Renal cortex interstitium (tissue), 15 donors: ENCODE results near the gene MAPK7. TPM values are rescaled to one million over a fixed set of nuclear protein-coding genes. Genes with fewer than 3 reads are reported as not detected.

Source experiments
- DNase-seq, 11 donors: peaks; one replicate each; pipeline ENCODE4 v3.0.0-alpha.2; 2013; ENCODE audit warnings: low read depth in 9 of 11, low spot score in 4 of 11; ENCODE audit errors: extremely low read depth in 1 of 11
- long read RNA-seq, 16 experiments: transcript quantifications; one replicate each; lab custom pipeline, GENCODE V29; 2026
- polyA plus RNA-seq, 3 donors: library from polyadenylated mRNA; unstranded; fragments of 120-200 nt; gene quantifications; one replicate each; pipeline ENCODE4 v1.2.1, GENCODE V29; 2013; ENCODE audit not compliant: insufficient read length in 3 of 3

MAPK7 gene
- polyA plus RNA-seq = 10 to 100 TPM; 23.1 to 29.6 (median 24.7) TPM
- long read RNA-seq, donor 1, full-length matches to known transcripts = 19 of 24 reads
- long read RNA-seq, donor 1, partial matches to known transcripts = 5 of 24 reads
- long read RNA-seq, donor 1, other reads (novel, unspliced or antisense) = 0 of 24 reads
- long read RNA-seq, donor 2, full-length matches to known transcripts = 9 of 9 reads
- long read RNA-seq, donor 2, partial matches to known transcripts = 0 of 9 reads
- long read RNA-seq, donor 2, other reads (novel, unspliced or antisense) = 0 of 9 reads
- long read RNA-seq, donor 3, full-length matches to known transcripts = 5 of 645 reads
- long read RNA-seq, donor 3, partial matches to known transcripts = 480 of 645 reads
- long read RNA-seq, donor 3, other reads (novel, unspliced or antisense) = 160 of 645 reads
- long read RNA-seq, donor 4, full-length matches to known transcripts = 3 of 3 reads
- long read RNA-seq, donor 4, partial matches to known transcripts = 0 of 3 reads
- long read RNA-seq, donor 4, other reads (novel, unspliced or antisense) = 0 of 3 reads
- long read RNA-seq, donor 5 = 0 reads
- long read RNA-seq, donor 6, full-length matches to known transcripts = 14 of 19 reads
- long read RNA-seq, donor 6, partial matches to known transcripts = 5 of 19 reads
- long read RNA-seq, donor 6, other reads (novel, unspliced or antisense) = 0 of 19 reads
- long read RNA-seq, donor 7, full-length matches to known transcripts = 5 of 557 reads
- long read RNA-seq, donor 7, partial matches to known transcripts = 418 of 557 reads
- long read RNA-seq, donor 7, other reads (novel, unspliced or antisense) = 134 of 557 reads
- long read RNA-seq, donor 8 = 0 reads
- long read RNA-seq, donor 9, full-length matches to known transcripts = 2 of 157 reads
- long read RNA-seq, donor 9, partial matches to known transcripts = 54 of 157 reads
- long read RNA-seq, donor 9, other reads (novel, unspliced or antisense) = 101 of 157 reads
- long read RNA-seq, donor 10, full-length matches to known transcripts = 3 of 3 reads
- long read RNA-seq, donor 10, partial matches to known transcripts = 0 of 3 reads
- long read RNA-seq, donor 10, other reads (novel, unspliced or antisense) = 0 of 3 reads
- long read RNA-seq, donor 11, full-length matches to known transcripts = 7 of 12 reads
- long read RNA-seq, donor 11, partial matches to known transcripts = 5 of 12 reads
- long read RNA-seq, donor 11, other reads (novel, unspliced or antisense) = 0 of 12 reads
- long read RNA-seq, donor 12, full-length matches to known transcripts = 2 of 2 reads
- long read RNA-seq, donor 12, partial matches to known transcripts = 0 of 2 reads
- long read RNA-seq, donor 12, other reads (novel, unspliced or antisense) = 0 of 2 reads
- long read RNA-seq, donor 13 = 0 reads
- long read RNA-seq, donor 14, full-length matches to known transcripts = 2 of 574 reads
- long read RNA-seq, donor 14, partial matches to known transcripts = 436 of 574 reads
- long read RNA-seq, donor 14, other reads (novel, unspliced or antisense) = 136 of 574 reads
- long read RNA-seq, donor 15, full-length matches to known transcripts = 2 of 84 reads
- long read RNA-seq, donor 15, partial matches to known transcripts = 82 of 84 reads
- long read RNA-seq, donor 15, other reads (novel, unspliced or antisense) = 0 of 84 reads
- long read RNA-seq, donor 16, full-length matches to known transcripts = 20 of 32 reads
- long read RNA-seq, donor 16, partial matches to known transcripts = 12 of 32 reads
- long read RNA-seq, donor 16, other reads (novel, unspliced or antisense) = 0 of 32 reads

- no peak for DNase-seq
Observed at GRCh38 chr17:19378416-19379360, at the start of gene MAPK7. MAPK7 (plus strand) TSS chr17:19378498; CDS start chr17:19378901, 403 bp downstream.

GRCh38 chr17:19329136-19329535, 49.2 kb upstream of the MAPK7 start:
- no peak for DNase-seq

GRCh38 chr17:19329839-19330238, 48.5 kb upstream of the MAPK7 start:
- no peak for DNase-seq

GRCh38 chr17:19330271-19330670, 48.0 kb upstream of the MAPK7 start:
- no peak for DNase-seq

GRCh38 chr17:19331134-19331533, 47.2 kb upstream of the MAPK7 start:
- DNase-seq = no peak

- DNase-seq = no peak
Observed at GRCh38 chr17:19331543-19332245, 46.6 kb upstream of the MAPK7 start.

- DNase-seq = no peak
Observed at GRCh38 chr17:19332371-19333131, 45.7 kb upstream of the MAPK7 start.

GRCh38 chr17:19333132-19333440, 45.2 kb upstream of the MAPK7 start:
- no peak for DNase-seq

GRCh38 chr17:19333736-19334290, 44.5 kb upstream of the MAPK7 start:
- no peak for DNase-seq

- no peak for DNase-seq
Observed at GRCh38 chr17:19334331-19334730, 44.0 kb upstream of the MAPK7 start.

- no peak for DNase-seq
Observed at GRCh38 chr17:19335951-19336631, 42.2 kb upstream of the MAPK7 start.

GRCh38 chr17:19336938-19337711, 41.2 kb upstream of the MAPK7 start:
- DNase-seq = no peak

GRCh38 chr17:19337712-19338023, 40.6 kb upstream of the MAPK7 start:
- DNase-seq = no peak
